Measurements from ENCODE around the gene IGFL1.
"Not testable (repeated sequence)": the region's sequence is repeated elsewhere in the genome, so short reads cannot be mapped to it uniquely, and the experiment has no call there.

Gene IGFL1

DNA sequence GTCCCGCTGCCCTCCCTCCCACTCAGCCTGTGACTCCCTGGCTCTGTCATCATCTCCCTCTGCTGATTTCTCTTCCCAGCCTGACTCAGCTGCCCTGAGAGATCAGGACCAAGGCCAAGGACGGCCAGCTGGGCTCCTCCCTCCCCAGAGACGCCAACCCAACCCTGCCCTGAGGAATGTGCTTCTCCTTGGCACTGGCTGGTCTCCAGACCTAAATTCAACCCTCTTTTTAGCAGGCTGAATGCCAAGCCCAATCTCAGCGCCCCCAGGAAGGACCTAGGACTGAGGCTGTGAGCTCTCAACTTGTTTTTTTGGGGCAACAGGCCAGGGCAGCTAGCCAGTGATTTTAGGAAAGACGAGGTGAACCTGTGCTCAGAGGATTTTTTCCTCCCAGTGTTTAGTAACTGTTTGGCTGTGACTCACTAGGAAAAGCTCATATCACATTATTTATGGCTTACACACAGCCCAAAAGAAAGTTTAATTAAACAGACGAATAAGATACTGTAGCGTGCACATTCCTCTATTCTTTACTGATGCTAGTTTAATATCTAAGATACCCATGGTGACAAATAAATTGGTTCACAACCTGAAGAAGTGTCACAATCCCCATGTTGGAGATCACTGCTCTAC, 7.4 kb upstream of the IGFL1 start:
- DNase-seq (ENCODE audit: low spot score): no peak
- in situ Hi-C loops (cut with MboI; ENCODE audit: low sequenced_read_pairs, unreplicated experiment): no loop called here
- TF ChIP-seq, protein P1, sequence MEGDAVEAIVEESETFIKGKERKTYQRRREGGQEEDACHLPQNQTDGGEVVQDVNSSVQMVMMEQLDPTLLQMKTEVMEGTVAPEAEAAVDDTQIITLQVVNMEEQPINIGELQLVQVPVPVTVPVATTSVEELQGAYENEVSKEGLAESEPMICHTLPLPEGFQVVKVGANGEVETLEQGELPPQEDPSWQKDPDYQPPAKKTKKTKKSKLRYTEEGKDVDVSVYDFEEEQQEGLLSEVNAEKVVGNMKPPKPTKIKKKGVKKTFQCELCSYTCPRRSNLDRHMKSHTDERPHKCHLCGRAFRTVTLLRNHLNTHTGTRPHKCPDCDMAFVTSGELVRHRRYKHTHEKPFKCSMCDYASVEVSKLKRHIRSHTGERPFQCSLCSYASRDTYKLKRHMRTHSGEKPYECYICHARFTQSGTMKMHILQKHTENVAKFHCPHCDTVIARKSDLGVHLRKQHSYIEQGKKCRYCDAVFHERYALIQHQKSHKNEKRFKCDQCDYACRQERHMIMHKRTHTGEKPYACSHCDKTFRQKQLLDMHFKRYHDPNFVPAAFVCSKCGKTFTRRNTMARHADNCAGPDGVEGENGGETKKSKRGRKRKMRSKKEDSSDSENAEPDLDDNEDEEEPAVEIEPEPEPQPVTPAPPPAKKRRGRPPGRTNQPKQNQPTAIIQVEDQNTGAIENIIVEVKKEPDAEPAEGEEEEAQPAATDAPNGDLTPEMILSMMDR (IDR thresholded peaks at IDR 0.05; ENCODE audit: borderline replicate concordance, control extremely low read depth, extremely low read depth, insufficient read depth, missing control alignments): no peak

DNA sequence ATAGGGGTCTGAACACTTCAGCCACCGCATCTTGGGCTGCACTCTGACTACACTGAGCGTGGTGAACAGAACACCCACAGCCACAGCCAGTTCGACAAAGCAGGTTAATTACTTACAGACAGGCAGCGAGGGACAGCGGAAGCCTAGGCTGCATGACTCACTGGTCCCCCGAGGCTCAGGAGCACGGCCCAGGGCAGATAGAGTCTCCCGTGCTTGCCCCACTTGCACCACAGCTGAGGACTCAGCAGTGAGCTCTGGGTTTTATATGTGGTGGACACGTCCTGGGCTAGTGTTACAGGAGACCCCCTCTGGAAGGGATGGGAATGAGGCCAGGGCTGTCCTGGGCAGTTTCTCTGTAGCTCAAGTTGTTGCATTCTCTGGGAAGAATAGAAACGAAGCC, 5.8 kb upstream of the IGFL1 start:
- in situ Hi-C loops (cut with MboI; ENCODE audit: low sequenced_read_pairs, unreplicated experiment); DNase-seq (ENCODE audit: low spot score): not testable (repeated sequence)

DNA sequence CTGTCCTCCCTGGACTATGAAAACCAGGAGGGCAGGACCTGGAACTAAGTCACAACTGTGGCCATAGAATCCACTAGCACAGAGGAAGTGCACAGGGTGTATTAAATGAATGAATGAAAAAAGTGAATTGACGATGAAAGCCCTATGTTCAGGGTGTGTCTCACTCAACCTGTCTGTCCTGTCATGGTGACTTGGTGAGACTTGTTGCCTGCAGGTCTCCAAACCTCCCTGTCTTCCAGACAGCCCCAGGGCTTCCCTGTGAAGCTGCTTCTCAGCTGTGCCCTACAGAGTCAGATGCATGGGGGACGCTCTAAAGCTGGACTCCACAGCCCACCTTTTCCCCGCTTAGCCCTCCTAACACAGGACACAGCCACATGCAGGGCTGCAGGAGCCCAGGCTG, 4.8 kb upstream of the IGFL1 start:
- TF ChIP-seq, protein P1 (IDR thresholded peaks at IDR 0.05; ENCODE audit: borderline replicate concordance, control extremely low read depth, extremely low read depth, insufficient read depth, missing control alignments): no peak
- no peak for DNase-seq (ENCODE audit: low spot score)
- in situ Hi-C loops (cut with MboI; ENCODE audit: low sequenced_read_pairs, unreplicated experiment): no loop called here

DNA sequence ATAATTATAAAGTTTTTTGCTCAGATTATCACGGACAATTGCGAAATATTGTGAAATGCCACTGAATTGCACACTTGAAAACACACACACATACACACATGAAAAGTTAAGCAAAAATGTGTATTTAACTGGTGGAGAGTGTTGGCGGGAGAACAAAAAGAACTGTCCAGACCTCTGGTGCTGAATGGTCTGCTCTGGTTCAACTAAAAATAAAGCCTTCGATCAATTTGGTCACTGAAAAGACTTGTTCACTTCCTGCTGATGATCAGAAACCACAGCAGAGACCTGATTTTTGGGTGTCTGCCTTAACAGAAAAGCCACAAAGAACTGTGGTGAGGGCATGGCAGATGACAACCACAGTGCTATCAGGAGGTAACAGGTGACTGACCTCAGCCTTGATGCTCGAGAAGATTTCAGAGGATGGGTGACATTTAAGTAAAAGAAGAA, 4.0 kb upstream of the IGFL1 start:
- in situ Hi-C loops (cut with MboI; ENCODE audit: low sequenced_read_pairs, unreplicated experiment): no loop called here
- DNase-seq (ENCODE audit: low spot score): peak; percentile 14
- TF ChIP-seq, protein P1 (IDR thresholded peaks at IDR 0.05; ENCODE audit: borderline replicate concordance, control extremely low read depth, extremely low read depth, insufficient read depth, missing control alignments): no peak

DNA sequence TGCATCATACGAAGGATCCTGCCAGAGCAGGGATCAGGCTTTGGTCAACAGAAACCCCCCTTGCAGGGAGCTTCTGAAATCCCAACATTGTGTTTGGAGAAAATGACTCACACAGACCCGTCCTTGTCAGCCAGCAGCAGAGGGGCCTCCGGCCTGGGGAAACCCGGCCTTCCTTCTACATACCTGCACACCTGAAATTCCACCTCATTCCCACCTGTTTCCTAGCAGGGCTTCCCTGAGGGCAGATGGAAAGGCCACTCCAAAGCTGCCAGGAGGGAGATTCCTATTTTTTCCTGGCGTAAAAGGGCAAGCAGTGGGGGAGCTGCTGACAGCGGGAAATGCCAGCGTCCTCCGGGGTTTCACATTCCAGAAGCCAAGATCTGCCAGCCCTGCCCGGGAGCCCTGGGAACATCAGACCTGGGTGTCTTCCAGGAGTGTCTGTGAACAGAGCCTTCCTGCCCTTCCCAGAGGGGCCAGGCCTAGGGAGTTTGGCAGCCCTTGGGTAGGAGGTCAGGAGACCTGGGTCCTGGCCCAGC, 3.0 kb upstream of the IGFL1 start:
- no peak for DNase-seq (ENCODE audit: low spot score)
- TF ChIP-seq, protein P1 (IDR thresholded peaks at IDR 0.05; ENCODE audit: borderline replicate concordance, control extremely low read depth, extremely low read depth, insufficient read depth, missing control alignments): no peak
- in situ Hi-C loops (cut with MboI; ENCODE audit: low sequenced_read_pairs, unreplicated experiment): no loop called here

DNA sequence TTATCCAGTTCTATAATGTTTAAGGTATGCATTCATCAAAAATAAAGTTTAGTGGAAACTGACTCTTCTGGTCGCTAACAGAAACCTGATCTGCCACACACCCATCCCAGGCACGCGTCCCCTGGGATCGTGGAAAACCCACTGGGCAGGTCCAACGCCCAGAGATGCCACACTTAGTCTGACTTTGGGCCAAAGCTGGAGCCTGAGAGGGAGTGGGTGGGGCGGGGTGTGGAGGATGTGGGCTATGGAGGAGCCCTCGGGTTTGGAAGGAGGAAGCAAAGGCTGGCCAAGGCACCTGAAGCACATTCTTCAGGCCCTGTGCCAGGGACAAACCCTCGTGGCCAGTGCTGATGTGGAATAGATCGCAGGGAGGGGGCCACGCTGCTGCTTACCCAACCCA, 2.5 kb downstream of the IGFL1 start:
- TF ChIP-seq, protein P1 (IDR thresholded peaks at IDR 0.05; ENCODE audit: borderline replicate concordance, control extremely low read depth, extremely low read depth, insufficient read depth, missing control alignments): no peak
- DNase-seq (ENCODE audit: low spot score): no peak
- in situ Hi-C loops (cut with MboI; ENCODE audit: low sequenced_read_pairs, unreplicated experiment): no loop called here

DNA sequence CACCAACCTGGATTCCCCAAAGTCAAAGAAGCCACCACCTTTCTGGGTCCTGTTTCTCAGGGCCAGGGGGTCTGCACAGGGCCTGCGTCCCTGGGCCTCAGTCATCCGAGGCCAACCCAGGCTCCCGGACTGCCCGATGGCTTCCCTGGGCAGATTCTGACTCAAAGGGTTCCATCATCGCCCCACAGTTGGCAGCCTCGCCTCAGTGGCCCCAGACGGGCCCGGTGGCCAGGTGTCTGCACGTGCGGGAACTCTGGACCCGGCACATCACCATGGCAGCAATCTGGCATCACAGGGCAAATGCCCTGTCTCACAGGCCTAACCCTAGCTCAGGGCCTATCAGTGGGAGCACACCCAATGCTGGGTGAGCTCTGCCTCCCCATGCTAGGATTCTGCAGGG, 2.9 kb downstream of the IGFL1 start:
- in situ Hi-C loops (cut with MboI; ENCODE audit: low sequenced_read_pairs, unreplicated experiment): no loop called here
- DNase-seq (ENCODE audit: low spot score): no peak
- TF ChIP-seq, protein P1 (IDR thresholded peaks at IDR 0.05; ENCODE audit: borderline replicate concordance, control extremely low read depth, extremely low read depth, insufficient read depth, missing control alignments): no peak
